HEK293 (cell line): ENCODE data around the gene CAPN15.
A peak's percentile ranks its signal among the peaks of the same experiment; 100 is the strongest.

Experiments
- CTCF ChIA-PET: fragments of 350-600 bp; formaldehyde crosslinking; extraction: SDS; loops from one replicate; lab custom pipeline; 2021; ENCODE audit warnings: antibody characterized with exemption; lab: Yijun Ruan, JAX
- POLR2A ChIA-PET: fragments of 300-600 bp; formaldehyde crosslinking; extraction: SDS; loops from one replicate; lab custom pipeline; 2020; ENCODE audit warnings: antibody characterized with exemption, inconsistent platforms; lab: Yijun Ruan, JAX
- H3K27ac ChIP-seq: fragments of 200-500 bp; sonication (Bioruptor generic); 2 replicates; pipeline ENCODE4 v1.5.1; 2014; ENCODE audit warnings: low read depth, low read length, control low read depth, inconsistent platforms; ENCODE audit errors: extremely low read depth
- H3K36me3 ChIP-seq, 2 experiments: fragments of 200-500 bp in 1 of 2; sonication (Bioruptor generic) in 1 of 2; 1 replicate in 1 of 2; 2 replicates in 1 of 2; pipeline ENCODE4 v1.5.1; 2014 to 2017; ENCODE audit warnings: inconsistent platforms in 2 of 2, low read length in 2 of 2; ENCODE audit not compliant: control insufficient read depth in 2 of 2, insufficient read depth in 1 of 2
- H3K4me1 ChIP-seq: fragments of 200-500 bp; sonication (Bioruptor generic); 2 replicates; pipeline ENCODE4 v1.5.1; 2014; ENCODE audit warnings: mild to moderate bottlenecking, low read length, inconsistent platforms; ENCODE audit not compliant: control insufficient read depth, insufficient read depth
- H3K4me3 ChIP-seq: 2 replicates; pipeline ENCODE4 v1.5.1; 2011; ENCODE audit warnings: low read depth, mild to moderate bottlenecking, control low read depth, low read length, moderate library complexity
- H3K9me3 ChIP-seq: fragments of 200-500 bp; sonication (Bioruptor generic); 2 replicates; pipeline ENCODE4 v1.5.1; 2014; ENCODE audit warnings: low read depth, low read length, inconsistent platforms; ENCODE audit not compliant: control insufficient read depth, insufficient read depth
- BCL11B ChIP-seq: fragments of 450-650 bp; formaldehyde crosslinking; IDR thresholded peaks from 2 replicates; pipeline ENCODE4 v1.5.1; 2016; ENCODE audit warnings: low read depth, missing biosample characterization, missing genetic modification characterization
- GLIS1 ChIP-seq: fragments of 450-650 bp; formaldehyde crosslinking; IDR thresholded peaks from 2 replicates; pipeline ENCODE4 v1.5.1; 2016; ENCODE audit warnings: missing biosample characterization, missing genetic modification characterization
- KLF8 ChIP-seq: fragments of 450-650 bp; formaldehyde crosslinking; IDR thresholded peaks from 2 replicates; pipeline ENCODE4 v1.5.1; 2016; ENCODE audit warnings: missing biosample characterization, missing genetic modification characterization
- SCRT2 ChIP-seq: fragments of 450-650 bp; formaldehyde crosslinking; IDR thresholded peaks from 2 replicates; pipeline ENCODE4 v1.5.1; 2016; ENCODE audit warnings: missing biosample characterization, missing genetic modification characterization
- ZBTB7A ChIP-seq: fragments of 450-650 bp; formaldehyde crosslinking; IDR thresholded peaks from 2 replicates; pipeline ENCODE4 v1.5.1; 2016; ENCODE audit warnings: low read depth, missing biosample characterization, missing genetic modification characterization
- ZNF830 ChIP-seq: fragments of 450-650 bp; IDR thresholded peaks from 2 replicates; pipeline ENCODE4 v1.5.0; 2018; ENCODE audit warnings: missing biosample characterization, missing genetic modification characterization, low read depth, mild to moderate bottlenecking, moderate library complexity
- TF ChIP-seq, protein P1 (sequence below): fragments of 450-650 bp; formaldehyde crosslinking; IDR thresholded peaks from 2 replicates; pipeline ENCODE4 v1.5.1; 2016; ENCODE audit warnings: missing biosample characterization, missing genetic modification characterization
- TF ChIP-seq, protein P2 (sequence below): fragments of 450-650 bp; formaldehyde crosslinking; IDR thresholded peaks from 2 replicates; pipeline ENCODE4 v1.5.1; 2016; ENCODE audit warnings: missing biosample characterization, missing genetic modification characterization
- TF ChIP-seq, protein P3 (sequence below): fragments of 450-650 bp; formaldehyde crosslinking; IDR thresholded peaks from 2 replicates; pipeline ENCODE4 v1.5.1; 2016; ENCODE audit warnings: missing biosample characterization, missing genetic modification characterization

The CAPN15 gene

DNA sequence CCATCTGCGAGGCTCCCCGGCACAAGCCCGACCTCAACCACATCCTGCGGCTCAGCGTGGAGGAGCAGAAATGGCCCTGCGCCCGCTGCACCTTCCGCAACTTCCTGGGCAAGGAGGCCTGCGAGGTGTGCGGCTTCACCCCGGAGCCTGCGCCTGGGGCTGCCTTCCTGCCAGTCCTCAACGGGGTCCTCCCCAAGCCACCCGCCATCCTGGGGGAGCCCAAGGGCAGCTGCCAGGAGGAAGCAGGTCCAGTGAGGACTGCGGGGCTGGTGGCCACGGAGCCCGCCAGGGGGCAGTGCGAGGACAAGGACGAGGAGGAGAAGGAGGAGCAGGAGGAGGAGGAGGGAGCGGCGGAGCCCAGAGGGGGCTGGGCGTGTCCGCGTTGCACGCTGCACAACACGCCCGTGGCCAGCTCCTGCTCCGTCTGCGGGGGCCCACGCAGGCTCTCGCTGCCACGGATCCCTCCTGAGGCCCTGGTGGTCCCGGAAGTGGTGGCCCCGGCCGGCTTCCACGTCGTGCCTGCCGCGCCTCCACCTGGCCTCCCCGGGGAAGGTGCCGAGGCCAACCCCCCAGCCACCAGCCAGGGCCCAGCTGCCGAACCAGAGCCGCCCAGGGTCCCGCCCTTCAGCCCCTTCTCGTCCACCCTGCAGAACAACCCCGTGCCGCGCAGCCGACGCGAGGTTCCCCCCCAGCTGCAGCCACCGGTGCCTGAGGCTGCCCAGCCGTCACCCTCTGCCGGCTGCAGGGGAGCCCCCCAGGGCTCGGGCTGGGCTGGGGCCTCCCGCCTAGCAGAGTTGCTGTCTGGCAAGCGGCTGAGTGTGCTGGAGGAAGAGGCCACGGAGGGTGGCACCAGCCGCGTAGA, 19.6 kb downstream of the CAPN15 start:
- Histone ChIP-seq H3K4me3 (no peak overlapping the region), H3K4me1 (no peaks in the 10 kb centered on the region), H3K36me3 (peaks cover 0 to 33% of the 10 kb centered on the region in 2 experiments; a peak in 2 of 3 replicates), H3K9me3 (no peaks in the 10 kb centered on the region), H3K27ac (no peak overlapping the region)
- CTCF ChIA-PET = interaction anchor here (0.6 kb wide), 1 partner anchor 700 kb away, joined by 3 read pairs; no protein-coding TSS in a partner anchor
- POLR2A ChIA-PET = no interaction called here
- TF ChIP-seq GLIS1 = peak; percentile 40; the same call in 1 of the 2 replicates
- TF ChIP-seq, protein P1, sequence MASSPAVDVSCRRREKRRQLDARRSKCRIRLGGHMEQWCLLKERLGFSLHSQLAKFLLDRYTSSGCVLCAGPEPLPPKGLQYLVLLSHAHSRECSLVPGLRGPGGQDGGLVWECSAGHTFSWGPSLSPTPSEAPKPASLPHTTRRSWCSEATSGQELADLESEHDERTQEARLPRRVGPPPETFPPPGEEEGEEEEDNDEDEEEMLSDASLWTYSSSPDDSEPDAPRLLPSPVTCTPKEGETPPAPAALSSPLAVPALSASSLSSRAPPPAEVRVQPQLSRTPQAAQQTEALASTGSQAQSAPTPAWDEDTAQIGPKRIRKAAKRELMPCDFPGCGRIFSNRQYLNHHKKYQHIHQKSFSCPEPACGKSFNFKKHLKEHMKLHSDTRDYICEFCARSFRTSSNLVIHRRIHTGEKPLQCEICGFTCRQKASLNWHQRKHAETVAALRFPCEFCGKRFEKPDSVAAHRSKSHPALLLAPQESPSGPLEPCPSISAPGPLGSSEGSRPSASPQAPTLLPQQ (tag by site-specific recombination) = no peak

DNA sequence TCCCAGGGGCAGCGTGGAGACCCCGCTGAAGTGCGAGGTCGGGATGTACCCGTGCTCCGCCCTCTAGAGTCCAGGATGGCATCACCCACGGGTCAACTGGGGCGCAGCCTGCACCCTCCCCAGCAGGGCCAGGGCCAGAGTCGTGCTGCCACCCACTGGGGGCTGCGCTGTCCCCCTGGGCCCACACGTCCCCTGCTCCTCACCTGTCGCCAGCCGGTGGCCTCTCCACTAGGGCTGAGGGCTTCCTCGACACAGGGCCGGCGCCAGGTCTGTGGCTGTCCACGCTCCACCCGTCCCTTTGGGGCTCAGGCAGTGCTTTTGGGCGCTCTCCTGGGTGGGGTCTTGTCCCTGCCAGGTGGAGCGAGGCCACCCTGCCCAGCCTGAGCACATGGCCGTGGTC, 21.1 kb downstream of the CAPN15 start:
- Histone ChIP-seq H3K36me3 (peaks cover 0 to 38% of the 10 kb centered on the region in 2 experiments; a peak in 1 of 3 replicates), H3K4me3 (no peak overlapping the region), H3K4me1 (no peaks in the 10 kb centered on the region), H3K9me3 (no peaks in the 10 kb centered on the region), H3K27ac (no peak overlapping the region)
- POLR2A ChIA-PET = no interaction called here
- CTCF ChIA-PET = no interaction called here
- TF ChIP-seq SCRT2 (peak; percentile 66), ZNF830 (no peak)
- TF ChIP-seq, protein P2, sequence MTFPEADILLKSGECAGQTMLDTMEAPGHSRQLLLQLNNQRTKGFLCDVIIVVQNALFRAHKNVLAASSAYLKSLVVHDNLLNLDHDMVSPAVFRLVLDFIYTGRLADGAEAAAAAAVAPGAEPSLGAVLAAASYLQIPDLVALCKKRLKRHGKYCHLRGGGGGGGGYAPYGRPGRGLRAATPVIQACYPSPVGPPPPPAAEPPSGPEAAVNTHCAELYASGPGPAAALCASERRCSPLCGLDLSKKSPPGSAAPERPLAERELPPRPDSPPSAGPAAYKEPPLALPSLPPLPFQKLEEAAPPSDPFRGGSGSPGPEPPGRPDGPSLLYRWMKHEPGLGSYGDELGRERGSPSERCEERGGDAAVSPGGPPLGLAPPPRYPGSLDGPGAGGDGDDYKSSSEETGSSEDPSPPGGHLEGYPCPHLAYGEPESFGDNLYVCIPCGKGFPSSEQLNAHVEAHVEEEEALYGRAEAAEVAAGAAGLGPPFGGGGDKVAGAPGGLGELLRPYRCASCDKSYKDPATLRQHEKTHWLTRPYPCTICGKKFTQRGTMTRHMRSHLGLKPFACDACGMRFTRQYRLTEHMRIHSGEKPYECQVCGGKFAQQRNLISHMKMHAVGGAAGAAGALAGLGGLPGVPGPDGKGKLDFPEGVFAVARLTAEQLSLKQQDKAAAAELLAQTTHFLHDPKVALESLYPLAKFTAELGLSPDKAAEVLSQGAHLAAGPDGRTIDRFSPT (tag by site-specific recombination) = 0 out of 2 replicates have a peak, but pooled peaks have one; percentile 44

DNA sequence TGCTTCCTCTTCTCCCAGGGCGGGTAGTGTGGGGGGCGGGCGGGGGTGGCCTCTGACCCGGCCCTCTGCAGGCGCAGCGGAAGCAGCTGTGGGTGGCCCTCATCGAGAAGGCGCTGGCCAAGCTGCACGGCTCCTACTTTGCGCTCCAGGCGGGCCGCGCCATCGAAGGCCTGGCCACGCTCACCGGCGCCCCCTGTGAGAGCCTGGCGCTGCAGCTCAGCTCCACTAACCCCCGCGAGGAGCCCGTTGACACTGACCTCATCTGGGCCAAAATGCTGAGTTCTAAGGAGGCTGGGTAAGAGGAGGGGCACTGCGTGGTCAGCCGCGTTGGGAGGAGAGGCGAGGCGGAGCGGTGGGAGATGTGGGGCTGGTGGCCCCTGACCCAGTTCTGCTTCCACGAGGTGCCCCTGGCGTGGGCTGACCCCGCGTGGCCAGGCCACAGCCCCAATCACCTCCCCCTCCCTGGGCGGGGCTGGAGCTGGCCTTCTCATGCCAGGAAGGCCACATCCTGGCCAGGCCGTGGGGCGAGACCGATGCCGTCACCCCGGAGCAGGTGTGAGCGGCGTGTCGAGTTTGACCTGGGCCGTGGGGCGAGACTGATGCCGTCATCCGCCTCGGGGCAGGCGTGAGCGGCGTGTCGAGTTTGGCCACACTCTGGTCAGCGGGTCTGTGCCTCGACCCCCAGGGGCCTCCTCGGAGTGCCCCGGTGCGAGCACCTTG, 22.2 kb downstream of the CAPN15 start:
- Histone ChIP-seq H3K4me3 (no peak overlapping the region), H3K36me3 (peaks cover 0 to 38% of the 10 kb centered on the region in 2 experiments; a peak in 1 of 3 replicates), H3K4me1 (no peaks in the 10 kb centered on the region), H3K27ac (no peak overlapping the region), H3K9me3 (no peaks in the 10 kb centered on the region)
- POLR2A ChIA-PET = no interaction called here
- CTCF ChIA-PET = no interaction called here
- TF ChIP-seq, protein P3, sequence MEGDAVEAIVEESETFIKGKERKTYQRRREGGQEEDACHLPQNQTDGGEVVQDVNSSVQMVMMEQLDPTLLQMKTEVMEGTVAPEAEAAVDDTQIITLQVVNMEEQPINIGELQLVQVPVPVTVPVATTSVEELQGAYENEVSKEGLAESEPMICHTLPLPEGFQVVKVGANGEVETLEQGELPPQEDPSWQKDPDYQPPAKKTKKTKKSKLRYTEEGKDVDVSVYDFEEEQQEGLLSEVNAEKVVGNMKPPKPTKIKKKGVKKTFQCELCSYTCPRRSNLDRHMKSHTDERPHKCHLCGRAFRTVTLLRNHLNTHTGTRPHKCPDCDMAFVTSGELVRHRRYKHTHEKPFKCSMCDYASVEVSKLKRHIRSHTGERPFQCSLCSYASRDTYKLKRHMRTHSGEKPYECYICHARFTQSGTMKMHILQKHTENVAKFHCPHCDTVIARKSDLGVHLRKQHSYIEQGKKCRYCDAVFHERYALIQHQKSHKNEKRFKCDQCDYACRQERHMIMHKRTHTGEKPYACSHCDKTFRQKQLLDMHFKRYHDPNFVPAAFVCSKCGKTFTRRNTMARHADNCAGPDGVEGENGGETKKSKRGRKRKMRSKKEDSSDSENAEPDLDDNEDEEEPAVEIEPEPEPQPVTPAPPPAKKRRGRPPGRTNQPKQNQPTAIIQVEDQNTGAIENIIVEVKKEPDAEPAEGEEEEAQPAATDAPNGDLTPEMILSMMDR (tag by site-specific recombination) = 0 out of 2 replicates have a peak, but pooled peaks have one; percentile 17
- peak; percentile 37; the same call in 1 of the 2 replicates for TF ChIP-seq KLF8
- 0 out of 2 replicates have a peak, but pooled peaks have one; percentile 34 for TF ChIP-seq ZBTB7A
- TF ChIP-seq, protein P1 (tag by site-specific recombination) = no peak
- peak; percentile 63; the same call in 1 of the 2 replicates for TF ChIP-seq BCL11B (tag by site-specific recombination)
